SJSA1 (cell line): ENCODE results near the gene FCHO1. TPM values are rescaled to one million over a fixed set of nuclear protein-coding genes. Genes with fewer than 3 reads are reported as not detected.

ENCODE experiments used
- DNase-seq, 2 experiments: peaks; one replicate each; pipeline ENCODE4 v3.0.0-alpha.2; 2015 to 2020; ENCODE audit warnings: low spot score in 2 of 2, low read depth in 1 of 2
- H3K27ac ChIP-seq: fragments of 250-450 bp; sonication (Bioruptor Pico); 2 replicates; pipeline ENCODE4 v1.5.1; 2020; ENCODE audit warnings: mild to moderate bottlenecking, moderate library complexity
- H3K27me3 ChIP-seq: fragments of 250-450 bp; sonication (Bioruptor Pico); replicated peaks from 2 replicates; pipeline ENCODE4 v1.5.1; 2020; ENCODE audit warnings: mild to moderate bottlenecking, moderate library complexity
- H3K36me3 ChIP-seq: fragments of 250-450 bp; sonication (Bioruptor Pico); 2 replicates; pipeline ENCODE4 v1.5.1; 2020; ENCODE audit warnings: mild to moderate bottlenecking
- H3K4me1 ChIP-seq: fragments of 250-450 bp; sonication (Bioruptor Pico); replicated peaks from 2 replicates; pipeline ENCODE4 v1.6.1; 2021; ENCODE audit warnings: mild to moderate bottlenecking
- H3K4me3 ChIP-seq: fragments of 250-450 bp; sonication (Bioruptor Pico); 2 replicates; pipeline ENCODE4 v1.5.1; 2020; ENCODE audit warnings: mild to moderate bottlenecking
- H3K9me3 ChIP-seq: fragments of 250-450 bp; sonication (Bioruptor Pico); replicated peaks from 2 replicates; pipeline ENCODE4 v1.5.1; 2020; ENCODE audit warnings: mild to moderate bottlenecking
- total RNA-seq: library from RNA; depleted of rRNA; stranded (reverse); fragments of >200 nt; shearing (Covaris generic); gene quantifications from 2 replicates; pipeline ENCODE4 v1.2.3, GENCODE V29; 2014

Gene FCHO1
- total RNA-seq, 1 experiment from 2014 or later: 0.63 TPM

DNA sequence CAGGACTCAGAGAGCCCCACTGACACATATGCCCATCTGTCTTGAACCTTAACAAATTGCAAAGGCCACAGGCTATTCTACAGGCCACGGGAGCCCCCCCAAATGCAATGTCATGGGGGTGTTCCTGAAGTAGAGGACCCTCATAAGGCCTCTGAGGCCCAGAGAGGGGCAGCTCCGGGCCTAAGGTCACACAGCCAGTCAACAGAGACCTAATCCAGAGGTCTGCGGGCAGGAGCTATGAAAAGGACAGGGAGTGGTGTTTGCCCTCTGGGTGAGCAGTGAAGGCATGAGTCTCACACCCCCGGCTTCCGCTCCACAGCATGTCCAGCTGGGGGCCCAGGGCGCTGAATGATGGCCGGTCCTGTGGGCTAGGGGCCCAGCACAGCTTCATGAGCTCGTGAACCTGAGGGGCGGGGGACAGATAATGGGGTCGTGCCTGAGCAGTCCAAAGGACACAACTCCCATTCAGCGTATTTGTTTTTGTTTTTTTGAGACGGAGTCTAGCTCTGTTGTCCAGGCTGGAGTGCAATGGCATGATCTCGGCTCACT, 75.3 kb downstream of the FCHO1 start:
- H3K27me3 ChIP-seq: no peaks in the 10 kb centered on the region
- no peaks in the 10 kb centered on the region for H3K9me3 ChIP-seq
- no peak overlapping the region for H3K27ac ChIP-seq
- DNase-seq: no peak
- no peak overlapping the region for H3K4me3 ChIP-seq
- H3K4me1 ChIP-seq: no peaks in the 10 kb centered on the region
- H3K36me3 ChIP-seq: no peaks in the 10 kb centered on the region; the same call in 1 of the 2 replicates

DNA sequence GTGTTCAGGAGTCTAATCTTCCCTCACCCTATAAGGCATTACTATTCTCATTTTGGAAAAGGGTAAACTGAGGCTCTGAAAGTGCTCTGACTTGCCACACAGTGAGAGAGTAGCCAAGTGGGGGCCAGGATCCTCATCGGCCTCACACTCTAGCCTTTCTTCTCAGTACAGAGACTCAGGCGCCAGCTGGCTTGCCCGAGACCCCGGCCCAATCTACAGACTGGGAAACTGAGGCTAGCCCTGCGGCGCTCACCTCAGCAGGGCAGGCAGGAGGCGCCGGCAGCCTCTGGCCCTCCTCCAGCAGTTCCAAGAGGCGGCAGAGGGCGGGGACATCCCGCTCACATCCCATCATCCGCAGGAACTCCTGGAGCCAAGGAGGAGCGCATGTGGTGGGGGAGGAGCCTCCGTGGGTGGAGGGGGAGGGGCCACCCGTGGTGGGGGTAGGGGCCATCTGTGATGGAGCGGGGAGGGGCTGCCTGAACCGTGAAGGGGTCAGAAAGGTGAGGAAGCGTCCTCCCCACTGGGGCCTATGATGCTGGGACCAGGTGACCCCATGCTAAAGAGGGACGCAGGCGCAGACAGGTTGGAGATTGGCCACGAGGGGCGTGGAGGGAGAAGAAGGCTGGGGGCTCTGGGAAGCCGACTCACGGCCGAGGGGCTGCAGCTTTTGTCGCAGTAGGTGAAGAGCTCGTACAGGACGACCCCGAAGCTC, 78.7 kb downstream of the FCHO1 start:
- no peaks in the 10 kb centered on the region for H3K9me3 ChIP-seq
- no peaks in the 10 kb centered on the region; the same call in none of the 2 replicates for H3K36me3 ChIP-seq
- H3K27ac ChIP-seq: no peak overlapping the region
- DNase-seq: no peak
- H3K4me1 ChIP-seq: no peaks in the 10 kb centered on the region
- no peak overlapping the region for H3K4me3 ChIP-seq
- no peaks in the 10 kb centered on the region for H3K27me3 ChIP-seq

DNA sequence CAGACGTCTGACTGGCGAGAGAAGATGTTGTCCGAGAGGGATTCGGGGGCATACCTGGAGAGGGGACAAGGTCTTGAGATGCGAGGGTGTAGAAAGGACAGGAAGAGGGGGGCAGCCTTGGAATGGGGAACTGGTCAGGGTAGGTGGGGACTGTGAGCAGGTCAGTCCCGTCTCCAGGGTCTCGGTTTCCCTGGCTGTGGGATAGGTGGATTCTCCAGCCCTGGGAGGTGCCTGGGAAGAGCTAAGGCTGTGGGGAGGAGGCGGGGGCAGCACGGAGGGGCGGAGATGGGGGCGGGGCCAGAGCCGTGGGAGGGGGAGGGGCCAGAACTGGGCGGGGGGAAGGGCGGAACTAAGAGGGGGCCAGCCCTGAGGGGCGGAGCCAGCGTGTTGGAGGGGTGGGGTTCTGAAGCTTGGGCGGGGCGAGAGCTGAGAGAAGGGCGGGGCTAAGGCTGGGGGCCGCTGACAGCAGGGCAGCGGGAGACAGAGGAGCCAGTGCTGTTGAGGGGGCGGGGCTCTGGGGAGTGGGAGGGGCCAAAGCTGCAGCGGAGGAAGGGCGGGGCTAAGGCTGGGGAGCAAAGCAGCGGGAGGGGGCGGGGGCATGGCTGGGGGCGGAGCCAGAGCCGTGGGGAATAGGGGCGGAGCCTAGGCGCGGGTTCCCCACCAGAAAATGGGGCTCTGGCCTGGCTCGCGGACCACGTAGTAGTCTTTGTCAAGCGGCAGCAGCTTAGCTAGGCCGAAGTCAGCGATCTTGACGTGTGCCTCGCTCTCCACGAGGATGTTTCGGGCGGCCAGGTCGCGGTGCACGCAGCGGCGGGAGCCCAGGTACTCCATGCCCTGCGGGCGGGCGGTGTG, 79.5 kb downstream of the FCHO1 start:
- Histone ChIP-seq H3K9me3 (no peaks in the 10 kb centered on the region), H3K4me3 (no peak overlapping the region), H3K27me3 (no peaks in the 10 kb centered on the region), H3K4me1 (no peaks in the 10 kb centered on the region), H3K36me3 (no peaks in the 10 kb centered on the region; the same call in none of the 2 replicates), H3K27ac (no peak overlapping the region)
- no peak for DNase-seq

DNA sequence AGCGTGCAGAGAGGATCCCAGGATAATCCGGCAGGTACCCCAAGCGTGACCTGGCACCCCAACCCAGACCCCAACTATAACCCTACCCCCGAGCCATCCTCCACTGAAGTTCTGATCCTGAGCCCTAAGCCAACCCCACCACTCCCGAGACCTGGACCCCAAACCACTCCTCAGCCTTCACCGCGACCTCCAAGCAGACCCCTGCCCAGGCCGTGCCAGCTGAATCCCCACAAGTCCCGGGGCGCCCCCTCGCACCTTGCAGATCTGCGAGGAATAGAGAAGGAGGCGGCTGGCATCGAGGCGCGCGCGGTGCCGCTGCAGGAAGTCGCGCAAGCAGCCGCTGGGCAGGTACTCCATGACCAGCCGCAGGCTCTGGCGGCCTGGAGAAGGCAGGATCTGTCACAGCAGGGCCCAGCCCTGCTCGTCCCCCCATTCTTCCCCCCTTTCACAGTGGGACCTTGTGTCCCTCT, 80.2 kb downstream of the FCHO1 start:
- H3K27ac ChIP-seq: no peak overlapping the region
- no peaks in the 10 kb centered on the region; the same call in none of the 2 replicates for H3K36me3 ChIP-seq

DNA sequence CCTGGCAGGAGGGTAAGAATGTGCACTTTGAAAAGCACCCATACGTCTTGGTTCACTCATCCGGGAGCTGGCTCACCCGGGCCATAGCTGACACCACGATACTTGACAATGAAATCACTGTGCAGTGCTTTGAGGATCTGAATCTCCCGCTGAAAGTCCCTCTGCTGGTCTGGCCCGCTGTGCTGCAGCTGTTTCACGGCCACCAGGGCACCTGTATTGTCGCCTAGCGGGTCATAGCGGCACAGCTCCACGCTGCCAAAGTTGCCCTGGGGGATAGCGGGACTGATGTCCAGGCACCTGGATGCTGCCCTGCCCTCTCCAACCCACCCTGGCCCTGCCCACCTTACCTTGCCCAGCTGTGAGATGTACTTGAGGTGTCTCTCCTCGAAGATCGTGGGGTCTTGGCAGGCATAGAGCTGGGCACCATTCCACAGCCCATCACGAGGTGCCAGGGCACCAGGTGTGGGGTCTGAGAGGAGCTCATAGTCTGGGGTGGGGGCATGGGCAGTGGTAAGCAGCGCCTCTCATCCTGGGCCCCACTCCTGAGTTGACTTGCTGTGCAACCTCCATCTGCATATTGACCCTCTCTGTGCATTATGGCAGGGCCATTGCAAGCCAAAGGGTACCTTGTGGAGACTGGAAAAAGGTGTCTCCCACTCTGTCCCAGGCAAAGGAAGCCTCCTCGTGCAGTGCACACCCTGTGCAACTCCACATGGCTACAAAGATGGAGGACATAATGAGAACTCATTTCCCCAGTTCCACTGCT, 81.3 kb downstream of the FCHO1 start:
- Histone ChIP-seq H3K27me3 (no peaks in the 10 kb centered on the region), H3K9me3 (no peaks in the 10 kb centered on the region)

More for the DNA sequence above, 80.2 kb downstream of the FCHO1 start:
- Histone ChIP-seq H3K4me3 (no peak overlapping the region), H3K9me3 (no peaks in the 10 kb centered on the region), H3K4me1 (no peaks in the 10 kb centered on the region), H3K27me3 (no peaks in the 10 kb centered on the region)
- no peak for DNase-seq

DNA sequence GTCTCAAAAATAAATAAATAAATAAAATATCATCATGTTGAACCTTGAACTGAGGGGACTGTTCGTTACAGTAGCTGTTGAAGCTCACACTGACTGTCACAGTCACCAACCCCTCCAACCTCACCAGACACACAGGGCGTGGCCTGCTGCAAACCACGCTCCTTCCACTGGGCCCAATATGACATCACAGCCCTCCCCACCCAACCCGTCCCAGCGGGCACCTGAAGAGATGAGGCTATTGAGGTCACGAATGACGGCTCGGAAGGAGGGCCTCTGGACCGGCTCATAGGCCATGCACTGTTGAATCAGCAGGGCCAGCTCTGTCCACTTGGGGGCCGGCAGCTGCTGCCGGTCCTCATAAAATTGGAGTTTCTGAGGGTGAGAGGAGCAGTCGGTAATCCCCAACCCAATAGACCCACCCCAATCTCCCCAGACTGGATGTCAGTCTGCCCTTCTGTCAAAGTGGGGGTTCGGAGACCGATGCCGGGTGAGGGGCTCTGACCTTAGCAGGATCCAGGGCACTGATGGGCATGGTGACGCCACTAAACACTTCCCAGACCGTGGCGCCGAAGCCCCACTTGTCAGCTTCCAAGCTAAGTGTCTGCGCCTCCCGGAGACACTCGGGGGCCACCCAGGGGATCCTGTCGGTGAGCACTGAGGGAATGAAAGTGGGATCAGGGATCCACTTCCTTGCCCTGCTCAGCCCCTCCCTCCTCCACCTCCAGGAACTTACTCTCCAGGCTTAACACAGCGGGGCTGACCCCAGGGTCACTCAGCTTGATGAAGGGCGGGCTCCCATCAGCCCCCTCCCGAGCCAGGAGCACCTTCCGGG, 83.3 kb downstream of the FCHO1 start:
- Histone ChIP-seq H3K27ac (no peak overlapping the region), H3K36me3 (peaks cover 2% of the 10 kb centered on the region), H3K27me3 (no peaks in the 10 kb centered on the region), H3K4me1 (no peaks in the 10 kb centered on the region), H3K4me3 (no peak overlapping the region), H3K9me3 (no peaks in the 10 kb centered on the region)
- no peak for DNase-seq

More for the DNA sequence above, 81.3 kb downstream of the FCHO1 start:
- no peak for DNase-seq
- Histone ChIP-seq H3K27ac (no peak overlapping the region), H3K4me3 (no peak overlapping the region), H3K36me3 (no peaks in the 10 kb centered on the region; the same call in none of the 2 replicates), H3K4me1 (no peaks in the 10 kb centered on the region)

DNA sequence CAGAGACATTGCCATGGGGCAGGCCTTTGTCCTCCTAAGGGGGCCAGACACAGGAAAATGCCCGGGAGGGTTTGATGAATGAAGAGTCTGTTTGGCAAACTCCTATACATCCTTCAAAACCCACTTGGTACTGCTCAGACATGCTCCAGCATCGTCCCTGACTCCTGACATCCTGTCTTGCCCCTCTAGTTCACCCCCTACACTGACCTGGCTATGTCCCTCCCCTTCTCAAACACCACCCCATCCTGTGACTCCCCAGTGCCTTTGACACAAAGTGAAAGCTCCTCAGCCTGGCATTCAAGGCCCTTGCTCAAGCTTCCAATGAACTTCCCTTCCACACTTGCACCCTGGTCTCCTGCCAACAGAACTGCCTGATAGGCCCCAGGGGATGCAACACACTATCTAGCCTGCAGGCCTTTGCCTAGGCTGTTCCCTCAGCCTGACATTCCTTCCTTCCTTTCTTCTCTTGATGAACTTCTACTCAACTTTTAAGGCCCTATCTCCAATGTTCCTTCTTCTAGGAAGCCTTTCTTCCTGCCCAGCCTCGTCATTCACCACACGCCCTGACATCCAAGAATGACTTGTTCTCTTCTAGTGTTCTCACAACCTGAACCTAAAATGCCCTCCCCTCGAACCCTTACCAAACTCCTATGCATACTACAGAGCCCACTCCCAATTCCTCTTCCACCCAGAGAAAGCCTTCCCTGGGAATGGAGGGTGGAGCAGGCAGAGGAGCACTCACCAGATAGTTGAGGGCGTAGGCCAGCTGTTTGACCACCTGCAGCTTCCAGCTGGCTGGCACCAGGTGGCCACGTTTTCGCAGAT, 84.1 kb downstream of the FCHO1 start:
- DNase-seq: no peak
- no peak overlapping the region for H3K4me3 ChIP-seq
- peaks cover 2% of the 10 kb centered on the region for H3K36me3 ChIP-seq
- H3K27ac ChIP-seq: no peak overlapping the region
- H3K4me1 ChIP-seq: no peaks in the 10 kb centered on the region
- H3K27me3 ChIP-seq: no peaks in the 10 kb centered on the region
- H3K9me3 ChIP-seq: no peaks in the 10 kb centered on the region

DNA sequence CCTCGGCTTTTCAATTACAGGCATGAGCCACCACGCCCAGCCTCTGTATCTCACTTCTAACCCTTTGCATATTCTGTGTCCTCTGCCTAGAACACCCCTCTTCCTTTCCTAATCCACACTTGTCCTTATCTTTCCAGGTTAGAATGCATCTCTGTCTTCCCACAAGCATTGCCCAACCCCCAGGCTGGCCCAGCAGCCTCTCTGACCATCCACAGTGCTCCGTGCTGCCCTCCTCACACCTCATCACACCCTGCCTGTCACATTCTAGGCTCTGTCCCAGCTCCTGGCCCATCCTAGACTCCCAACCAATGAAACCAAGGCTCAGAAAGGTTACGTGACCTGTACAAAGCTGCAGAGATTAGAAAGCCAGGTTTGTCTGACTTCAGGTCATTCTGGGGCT, 85.3 kb downstream of the FCHO1 start:
- Histone ChIP-seq H3K4me3 (no peak overlapping the region), H3K27ac (no peak overlapping the region), H3K27me3 (no peaks in the 10 kb centered on the region), H3K36me3 (peaks cover 6% of the 10 kb centered on the region; the same call in 1 of the 2 replicates), H3K9me3 (no peaks in the 10 kb centered on the region), H3K4me1 (no peaks in the 10 kb centered on the region)
- no peak for DNase-seq

DNA sequence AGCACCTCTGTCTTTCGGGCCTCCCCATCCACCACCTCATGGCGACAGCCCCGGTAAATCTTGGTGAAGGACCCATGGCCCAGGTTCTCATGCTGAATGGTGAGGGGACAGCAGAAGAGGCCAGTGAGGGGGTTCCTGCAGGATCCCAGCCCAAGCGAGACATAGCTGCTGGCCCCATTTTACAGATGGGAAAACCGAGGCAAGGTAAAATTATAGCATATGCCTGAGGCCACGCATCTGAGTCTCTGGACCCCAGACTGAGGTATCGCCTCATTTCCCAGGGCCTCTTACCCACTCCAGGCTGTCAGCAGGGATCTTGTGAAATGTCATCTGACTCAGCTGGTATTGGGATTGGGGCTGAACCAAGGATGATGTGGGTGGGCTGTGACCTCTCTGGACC, 86.7 kb downstream of the FCHO1 start:
- DNase-seq: no peak
- Histone ChIP-seq H3K9me3 (no peaks in the 10 kb centered on the region), H3K4me3 (no peak overlapping the region), H3K36me3 (peaks cover 6% of the 10 kb centered on the region; the same call in 1 of the 2 replicates), H3K27me3 (no peaks in the 10 kb centered on the region), H3K4me1 (no peaks in the 10 kb centered on the region), H3K27ac (no peak overlapping the region)
